Measurements from ENCODE around the gene GPR17. TPM values are rescaled to one million over a fixed set of nuclear protein-coding genes. Genes with fewer than 3 reads are reported as not detected.

GPR17 gene
- total and polyA plus RNA-seq, 11 donors: 0.10 to 8.0 (median 0.26) TPM; not detected in 3

DNA sequence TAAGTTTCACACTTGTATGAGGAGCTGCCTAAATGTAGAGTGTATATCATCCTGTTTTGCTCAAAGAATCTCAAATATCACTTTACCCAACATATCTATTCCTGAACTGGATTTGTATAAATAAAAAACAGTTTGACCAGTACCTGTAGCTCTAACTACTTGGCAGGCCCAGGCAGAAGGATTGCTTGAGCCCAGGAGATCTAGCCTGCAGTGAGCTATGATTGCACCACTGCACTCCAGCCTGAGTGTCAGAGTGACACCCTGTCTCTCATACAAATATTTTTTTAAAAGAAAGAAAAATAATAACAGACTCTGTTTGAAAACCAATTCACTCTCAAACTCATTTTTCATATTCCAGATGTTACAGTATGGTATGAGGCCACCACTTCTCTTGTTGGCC is 37.1 kb downstream of the GPR17 start:
- no peak overlapping the region for H3K4me3 ChIP-seq
- peak overlapping the region in 5 of 12 donors; percentile 46 to 82 (median 50) for H3K27ac ChIP-seq
- no peak for ATAC-seq
- peaks cover 0 to 42% (median 27%) of the 10 kb centered on the region in 12 donors for H3K4me1 ChIP-seq
- intact Hi-C loops (cut with DNase I): loop anchor here in 4 of 10 donors (5.0 to 10.0 kb wide), 4 partner anchors 36 to 91 kb away; partner anchors contain the start of gene GPR17 (in 1 of the 4)
- H3K9me3 ChIP-seq: no peaks in the 10 kb centered on the region
- no peaks in the 10 kb centered on the region for H3K36me3 ChIP-seq
- no peak for DNase-seq
- no peaks in the 10 kb centered on the region for H3K27me3 ChIP-seq
- TF ChIP-seq, protein P1, sequence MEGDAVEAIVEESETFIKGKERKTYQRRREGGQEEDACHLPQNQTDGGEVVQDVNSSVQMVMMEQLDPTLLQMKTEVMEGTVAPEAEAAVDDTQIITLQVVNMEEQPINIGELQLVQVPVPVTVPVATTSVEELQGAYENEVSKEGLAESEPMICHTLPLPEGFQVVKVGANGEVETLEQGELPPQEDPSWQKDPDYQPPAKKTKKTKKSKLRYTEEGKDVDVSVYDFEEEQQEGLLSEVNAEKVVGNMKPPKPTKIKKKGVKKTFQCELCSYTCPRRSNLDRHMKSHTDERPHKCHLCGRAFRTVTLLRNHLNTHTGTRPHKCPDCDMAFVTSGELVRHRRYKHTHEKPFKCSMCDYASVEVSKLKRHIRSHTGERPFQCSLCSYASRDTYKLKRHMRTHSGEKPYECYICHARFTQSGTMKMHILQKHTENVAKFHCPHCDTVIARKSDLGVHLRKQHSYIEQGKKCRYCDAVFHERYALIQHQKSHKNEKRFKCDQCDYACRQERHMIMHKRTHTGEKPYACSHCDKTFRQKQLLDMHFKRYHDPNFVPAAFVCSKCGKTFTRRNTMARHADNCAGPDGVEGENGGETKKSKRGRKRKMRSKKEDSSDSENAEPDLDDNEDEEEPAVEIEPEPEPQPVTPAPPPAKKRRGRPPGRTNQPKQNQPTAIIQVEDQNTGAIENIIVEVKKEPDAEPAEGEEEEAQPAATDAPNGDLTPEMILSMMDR (IDR thresholded peaks at IDR 0.05): no peak
- TF ChIP-seq POLR2A (IDR thresholded peaks at IDR 0.05): no peak

DNA sequence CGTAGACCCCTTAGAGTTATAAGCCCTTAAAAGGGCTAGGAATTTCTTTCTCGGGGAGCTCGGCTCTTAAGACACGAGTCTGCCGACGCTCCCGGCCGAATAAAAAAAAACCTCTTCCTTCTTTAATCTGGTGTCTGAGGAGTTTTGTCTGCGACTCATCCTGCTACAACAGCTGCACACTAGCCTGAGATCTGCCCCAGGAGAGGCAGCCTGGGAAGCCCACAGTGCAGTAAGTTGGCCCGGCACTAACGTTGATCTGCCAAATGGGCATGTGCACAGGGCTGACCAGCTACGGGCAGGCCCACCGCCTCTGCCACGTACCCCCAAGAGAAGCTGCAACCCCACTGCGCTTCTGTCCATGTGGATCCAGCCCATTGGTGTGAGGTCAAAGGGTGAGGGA is 37.8 kb downstream of the GPR17 start:
- peaks cover 0 to 4% (median 0%) of the 10 kb centered on the region in 12 donors for H3K9me3 ChIP-seq
- WGBS, 4 donors: 49 to 66% (median 57%) methylated on average over 15 of the region's 15 CpGs

DNA sequence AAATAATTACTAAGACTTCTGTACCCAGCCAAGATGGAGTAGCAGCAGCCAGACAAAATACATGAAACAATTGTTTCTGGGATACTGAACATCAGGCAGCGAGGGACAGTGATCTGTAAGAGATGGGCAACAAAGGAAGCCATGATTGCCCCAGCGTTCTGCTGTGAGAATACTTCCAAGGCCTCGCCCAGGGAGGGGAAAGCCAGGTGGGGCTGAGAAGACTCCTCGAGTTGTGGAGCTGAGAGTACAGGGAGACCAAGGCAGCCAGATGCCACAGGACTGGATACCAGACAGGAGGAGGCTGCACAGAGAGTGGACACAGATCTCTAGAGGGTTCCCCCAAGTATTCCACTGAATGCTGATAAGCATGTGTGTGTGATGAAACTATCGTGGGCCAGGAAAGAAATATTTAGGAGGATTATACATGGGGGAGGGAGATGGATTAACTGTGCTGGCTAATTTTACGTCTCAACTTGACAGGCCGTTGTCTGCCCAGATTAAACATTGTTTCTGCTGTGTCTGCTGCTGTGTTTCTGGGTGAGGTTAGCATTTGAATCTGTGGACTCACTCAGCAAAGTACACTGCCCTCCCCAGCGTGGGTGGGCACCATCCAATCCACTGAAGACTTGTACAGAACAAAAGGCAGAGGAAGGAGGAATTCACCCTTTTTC is 39.6 kb downstream of the GPR17 start:
- Histone ChIP-seq H3K4me3 (no peak overlapping the region), H3K36me3 (no peaks in the 10 kb centered on the region), H3K27ac (peak overlapping the region in 1 of 12 donors; percentile 82), H3K9me3 (peaks cover 0 to 12% (median 0%) of the 10 kb centered on the region in 12 donors), H3K27me3 (no peaks in the 10 kb centered on the region), H3K4me1 (peaks cover 0 to 37% (median 24%) of the 10 kb centered on the region in 12 donors)
- DNase-seq (no peak), ATAC-seq (no peak)
- 74 to 79% (median 75%) methylated on average over 8 of the region's 8 CpGs for WGBS, 4 donors
- intact Hi-C loops (cut with DNase I): loop anchor here in 1 of 10 donors (10.0 kb wide), 1 partner anchor 91 kb away; no protein-coding TSS in a partner anchor
- TF ChIP-seq POLR2A (IDR thresholded peaks at IDR 0.05): no peak
- TF ChIP-seq, protein P1 (IDR thresholded peaks at IDR 0.05): no peak

More for the DNA sequence above, 37.8 kb downstream of the GPR17 start:
- DNase-seq (peak in 3 of 5 donors; percentile 56 to 68 (median 56)), ATAC-seq (peak in 2 of 4 donors; percentile 42 to 70)
- H3K4me3 ChIP-seq: no peak overlapping the region
- peaks cover 0 to 42% (median 27%) of the 10 kb centered on the region in 12 donors for H3K4me1 ChIP-seq
- H3K27me3 ChIP-seq: no peaks in the 10 kb centered on the region
- TF ChIP-seq POLR2A (IDR thresholded peaks at IDR 0.05): no peak
- TF ChIP-seq, protein P1 (IDR thresholded peaks at IDR 0.05): no peak
- H3K36me3 ChIP-seq: no peaks in the 10 kb centered on the region
- intact Hi-C loops (cut with DNase I): loop anchor here in 4 of 10 donors (5.0 to 10.0 kb wide), 4 partner anchors 36 to 91 kb away; partner anchors contain the start of gene GPR17 (in 1 of the 4)
- peak overlapping the region in 6 of 12 donors; percentile 25 to 82 (median 49) for H3K27ac ChIP-seq

DNA sequence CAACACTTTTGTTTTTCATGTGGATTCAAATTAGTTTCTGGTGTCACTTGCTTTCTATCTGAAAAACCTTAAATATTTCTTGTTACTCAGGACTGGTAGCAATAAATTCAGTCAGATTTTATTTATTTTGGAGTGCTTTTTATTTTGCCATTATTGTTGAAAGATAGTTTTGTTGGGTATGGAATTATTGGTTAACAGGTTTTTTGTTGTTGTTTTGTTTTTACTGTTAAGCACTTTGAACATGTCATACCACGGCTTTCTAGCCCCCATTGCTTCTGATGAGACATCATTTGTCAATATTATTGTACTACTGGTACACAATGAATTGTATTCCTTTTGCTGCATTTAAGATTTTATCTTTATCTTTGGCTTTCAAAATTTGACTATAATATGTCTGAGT is 42.5 kb downstream of the GPR17 start:
- Histone ChIP-seq H3K36me3 (no peaks in the 10 kb centered on the region), H3K4me3 (no peak overlapping the region), H3K27me3 (no peaks in the 10 kb centered on the region), H3K27ac (no peak overlapping the region), H3K9me3 (peaks cover 0 to 22% (median 0%) of the 10 kb centered on the region in 12 donors), H3K4me1 (peaks cover 0 to 9% (median 3%) of the 10 kb centered on the region in 12 donors)
- DNase-seq (no peak), ATAC-seq (no peak)
- intact Hi-C loops (cut with DNase I): loop anchor here in 1 of 10 donors (10.0 kb wide), 1 partner anchor 94 kb away; no protein-coding TSS in a partner anchor
- WGBS, 4 donors: 88 to 90% (median 89%) methylated on average over 1 of the region's 1 CpG
- no peak for TF ChIP-seq POLR2A (IDR thresholded peaks at IDR 0.05)
- TF ChIP-seq, protein P1 (IDR thresholded peaks at IDR 0.05): no peak

All from heart left ventricle (tissue), 16 donors.